ENCODE results near the gene NF2. TPM values are rescaled to one million over a fixed set of nuclear protein-coding genes. Genes with fewer than 3 reads are reported as not detected.

NF2 gene
- total RNA-seq = 88.2 and 111 TPM in 2 replicates

GRCh38 chr22:29603358-29604075 is at the start of gene NF2:
NF2 (plus strand) TSS chr22:29603633; CDS start chr22:29603999, 366 bp downstream.

GRCh38 chr22:29719899-29720645 is 116.6 kb downstream of the NF2 start, which contains the start of gene CABP7:
CABP7 (plus strand) TSS chr22:29720003; CDS start chr22:29720425, 422 bp downstream.

Other genes starting within 250 kb of the NF2 start
- gene AP1B1, start 215.1 kb upstream of the NF2 start, total RNA-seq = 83.5 and 83.6 TPM in 2 replicates
- not detected in 2 replicates for gene RFPL1, start 165.1 kb upstream of the NF2 start, total RNA-seq
- 0.58 and 0.89 TPM in 2 replicates for gene NEFH, start 123.4 kb upstream of the NF2 start, total RNA-seq
- 40.9 and 53.2 TPM in 2 replicates for gene THOC5, start 49.9 kb upstream of the NF2 start, total RNA-seq
- 88.6 and 96.9 TPM in 2 replicates for gene NIPSNAP1, start 22.5 kb upstream of the NF2 start, total RNA-seq
- not detected in 2 replicates for gene CABP7, start 116.4 kb downstream of the NF2 start, total RNA-seq
- gene ZMAT5, start 163.4 kb downstream of the NF2 start, total RNA-seq = 35.3 and 49.3 TPM in 2 replicates
- gene UQCR10, start 163.7 kb downstream of the NF2 start, total RNA-seq = 65.4 and 90.0 TPM in 2 replicates
- gene ASCC2, start 234.6 kb downstream of the NF2 start, total RNA-seq = 21.4 and 28.0 TPM in 2 replicates

All from myometrial cell (primary cell).